Adrenal gland (tissue), 19 donors: ENCODE measurements around the gene TRAPPC10. TPM values are rescaled to one million over a fixed set of nuclear protein-coding genes. Genes with fewer than 3 reads are reported as not detected.

Experiments
- DNase-seq, 7 donors: peaks; one replicate each; pipeline ENCODE4 v3.0.0-alpha.2; 2019 to 2020
- H3K27ac ChIP-seq, 5 donors: fragments of 200-600 bp; sonication (generic) in 4 of 5; 1 replicate in 3 of 5; 2 replicates in 2 of 5; pipeline versions ENCODE4 v1.5.1 to v1.8.0; 2016 to 2020; ENCODE audit warnings: mild to moderate bottlenecking in 1 of 5
- H3K27me3 ChIP-seq: fragments of 200-600 bp; 2 replicates; pipeline ENCODE4 v1.8.0; 2021
- H3K36me3 ChIP-seq, 2 donors: fragments of 200-600 bp; replicated peaks in 1 of 2; 1 replicate in 1 of 2; 2 replicates in 1 of 2; pipeline versions ENCODE4 v1.5.1 to v1.8.0; 2018 to 2022
- H3K4me1 ChIP-seq, 2 donors: fragments of 200-600 bp; replicated peaks in 1 of 2; 1 replicate in 1 of 2; 2 replicates in 1 of 2; pipeline versions ENCODE4 v1.5.1 to v1.8.0; 2018 to 2021
- H3K4me3 ChIP-seq, 4 donors: fragments of 200-600 bp; sonication (generic) in 3 of 4; one replicate each; pipeline ENCODE4 v1.5.1; 2016 to 2018
- H3K9me3 ChIP-seq, 3 donors: fragments of 200-600 bp; sonication (generic) in 1 of 3; replicated peaks in 1 of 3; 1 replicate in 2 of 3; 2 replicates in 1 of 3; pipeline versions ENCODE4 v1.5.1 to v1.8.0; 2016 to 2021
- POLR2A ChIP-seq, 2 donors: fragments of 450-650 bp; IDR thresholded peaks; one replicate each; pipeline ENCODE4 v1.6.1; 2017; ENCODE audit warnings: antibody characterized with exemption in 2 of 2, mild to moderate bottlenecking in 2 of 2, moderate library complexity in 1 of 2
- WGBS, 4 donors: extraction: QIAGEN DNeasy Blood & Tissue Kit in 2 of 4; methylation state at CpG; one replicate each; pipeline versions ENCODE4 v1.1.5 to v1.1.7; 2013 to 2017; 5-methylcytosine and 5-hydroxymethylcytosine counted together
- intact Hi-C, 2 donors: fragments of 100-400 bp; cut with DNase I; formaldehyde crosslinking; loops; one replicate each; pipeline versions ENCODE4 v1.14.1 to v1.15.0; 2022 to 2023
- long read RNA-seq, 10 donors: library from polyadenylated mRNA in 3 of 10; unstranded in 2 of 10; stranded (forward) in 1 of 10; transcript quantifications; one replicate each; pipeline ENCODE4 v2.0.0 and lab custom pipeline, GENCODE V29; 2021 to 2026
- polyA plus RNA-seq, 3 donors: library from polyadenylated mRNA; stranded (reverse); fragments of 200-250 nt in 2 of 3; fragments of 350-450 nt in 1 of 3; fragmentation: Illumina TruSeq in 1 of 3; extraction: RNeasy Lipid Tissue Mini Kit (QIAGEN cat#74804) in 1 of 3; gene quantifications; one replicate each; pipeline ENCODE4 v1.2.3, GENCODE V29; 2013 to 2014
- total RNA-seq, 9 donors: library from RNA; depleted of rRNA in 4 of 9; stranded (reverse); fragments of >200 nt in 4 of 9; fragments of 120-200 nt in 1 of 9; fragmentation: NEBNext Ultra II Directional in 1 of 9; extraction: Animal tissue kit (Norgen Biotek cat#: 25700) in 1 of 9; gene quantifications; one replicate each; pipeline versions ENCODE4 v1.1.0 to v1.2.4, GENCODE V29; 2013 to 2023
- TF ChIP-seq, protein P1 (sequence below), 6 experiments: fragments of 450-650 bp in 4 of 6; fragments of 200-600 bp in 2 of 6; sonication (generic) in 1 of 6; IDR thresholded peaks; 1 replicate in 5 of 6; 2 replicates in 1 of 6; pipeline versions ENCODE4 v1.5.1 to v1.8.0; 2016 to 2021; ENCODE audit warnings: antibody characterized with exemption in 6 of 6, mild to moderate bottlenecking in 2 of 6, moderate library complexity in 1 of 6
- donor health status: healthy with polysubstance abuse.
- donor health status: Bipolar disorder and iron deficiency.
- donor health status: DM: yes; HTN: yes; CAD: no.
- donor health status: DM: no; HTN: no; CAD: no.
- donor health status: DM: no; HTN: no; CAD: no.
- donor health status: DM: yes; HTN: yes; CAD: no.

TRAPPC10 gene, protein sequence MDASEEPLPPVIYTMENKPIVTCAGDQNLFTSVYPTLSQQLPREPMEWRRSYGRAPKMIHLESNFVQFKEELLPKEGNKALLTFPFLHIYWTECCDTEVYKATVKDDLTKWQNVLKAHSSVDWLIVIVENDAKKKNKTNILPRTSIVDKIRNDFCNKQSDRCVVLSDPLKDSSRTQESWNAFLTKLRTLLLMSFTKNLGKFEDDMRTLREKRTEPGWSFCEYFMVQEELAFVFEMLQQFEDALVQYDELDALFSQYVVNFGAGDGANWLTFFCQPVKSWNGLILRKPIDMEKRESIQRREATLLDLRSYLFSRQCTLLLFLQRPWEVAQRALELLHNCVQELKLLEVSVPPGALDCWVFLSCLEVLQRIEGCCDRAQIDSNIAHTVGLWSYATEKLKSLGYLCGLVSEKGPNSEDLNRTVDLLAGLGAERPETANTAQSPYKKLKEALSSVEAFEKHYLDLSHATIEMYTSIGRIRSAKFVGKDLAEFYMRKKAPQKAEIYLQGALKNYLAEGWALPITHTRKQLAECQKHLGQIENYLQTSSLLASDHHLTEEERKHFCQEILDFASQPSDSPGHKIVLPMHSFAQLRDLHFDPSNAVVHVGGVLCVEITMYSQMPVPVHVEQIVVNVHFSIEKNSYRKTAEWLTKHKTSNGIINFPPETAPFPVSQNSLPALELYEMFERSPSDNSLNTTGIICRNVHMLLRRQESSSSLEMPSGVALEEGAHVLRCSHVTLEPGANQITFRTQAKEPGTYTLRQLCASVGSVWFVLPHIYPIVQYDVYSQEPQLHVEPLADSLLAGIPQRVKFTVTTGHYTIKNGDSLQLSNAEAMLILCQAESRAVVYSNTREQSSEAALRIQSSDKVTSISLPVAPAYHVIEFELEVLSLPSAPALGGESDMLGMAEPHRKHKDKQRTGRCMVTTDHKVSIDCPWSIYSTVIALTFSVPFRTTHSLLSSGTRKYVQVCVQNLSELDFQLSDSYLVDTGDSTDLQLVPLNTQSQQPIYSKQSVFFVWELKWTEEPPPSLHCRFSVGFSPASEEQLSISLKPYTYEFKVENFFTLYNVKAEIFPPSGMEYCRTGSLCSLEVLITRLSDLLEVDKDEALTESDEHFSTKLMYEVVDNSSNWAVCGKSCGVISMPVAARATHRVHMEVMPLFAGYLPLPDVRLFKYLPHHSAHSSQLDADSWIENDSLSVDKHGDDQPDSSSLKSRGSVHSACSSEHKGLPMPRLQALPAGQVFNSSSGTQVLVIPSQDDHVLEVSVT
- total RNA-seq, result 10 to 100 TPM; 17.6 to 34.3 (median 27.0) TPM
- 10 to 100 TPM in 1 of 3 donors, 1 to 10 TPM in 2; 5.2 to 24.5 (median 9.3) TPM for polyA plus RNA-seq
- long read RNA-seq, donor 1, partial matches to known transcripts, result 0 of 1 reads
- long read RNA-seq, donor 1, other reads (novel, unspliced or antisense), result 0 of 1 reads
- long read RNA-seq, donor 2, partial matches to known transcripts, result 0 of 3 reads
- long read RNA-seq, donor 2, other reads (novel, unspliced or antisense), result 0 of 3 reads
- long read RNA-seq, donor 3, partial matches to known transcripts, result 0 of 1 reads
- long read RNA-seq, donor 3, other reads (novel, unspliced or antisense), result 0 of 1 reads
- long read RNA-seq, donor 4, partial matches to known transcripts, result 2 of 3 reads
- long read RNA-seq, donor 4, other reads (novel, unspliced or antisense), result 1 of 3 reads
- long read RNA-seq, donor 5, full-length matches to known transcripts, result 3 of 17 reads
- long read RNA-seq, donor 5, partial matches to known transcripts, result 10 of 17 reads
- long read RNA-seq, donor 5, other reads (novel, unspliced or antisense), result 4 of 17 reads
- long read RNA-seq, donor 6, partial matches to known transcripts, result 3 of 3 reads
- long read RNA-seq, donor 6, other reads (novel, unspliced or antisense), result 0 of 3 reads
- long read RNA-seq, donor 7, partial matches to known transcripts, result 0 of 2 reads
- long read RNA-seq, donor 7, other reads (novel, unspliced or antisense), result 0 of 2 reads
- long read RNA-seq, donor 8, full-length matches to known transcripts, result 2 of 2 reads
- long read RNA-seq, donor 8, partial matches to known transcripts, result 0 of 2 reads
- long read RNA-seq, donor 8, other reads (novel, unspliced or antisense), result 0 of 2 reads
- long read RNA-seq, donor 9, full-length matches to known transcripts, result 1 of 1 reads
- long read RNA-seq, donor 9, partial matches to known transcripts, result 0 of 1 reads
- long read RNA-seq, donor 9, other reads (novel, unspliced or antisense), result 0 of 1 reads
- long read RNA-seq, donor 10, partial matches to known transcripts, result 0 of 1 reads
- long read RNA-seq, donor 10, other reads (novel, unspliced or antisense), result 0 of 1 reads

- intact Hi-C loops, result no loop called here
These were observed at the start of gene TRAPPC10 for GRCh38 chr21:44011579-44012473. Gene TRAPPC10 (plus strand): TSS chr21:44012309. CDS start chr21:44012494, 185 bp downstream.

DNA sequence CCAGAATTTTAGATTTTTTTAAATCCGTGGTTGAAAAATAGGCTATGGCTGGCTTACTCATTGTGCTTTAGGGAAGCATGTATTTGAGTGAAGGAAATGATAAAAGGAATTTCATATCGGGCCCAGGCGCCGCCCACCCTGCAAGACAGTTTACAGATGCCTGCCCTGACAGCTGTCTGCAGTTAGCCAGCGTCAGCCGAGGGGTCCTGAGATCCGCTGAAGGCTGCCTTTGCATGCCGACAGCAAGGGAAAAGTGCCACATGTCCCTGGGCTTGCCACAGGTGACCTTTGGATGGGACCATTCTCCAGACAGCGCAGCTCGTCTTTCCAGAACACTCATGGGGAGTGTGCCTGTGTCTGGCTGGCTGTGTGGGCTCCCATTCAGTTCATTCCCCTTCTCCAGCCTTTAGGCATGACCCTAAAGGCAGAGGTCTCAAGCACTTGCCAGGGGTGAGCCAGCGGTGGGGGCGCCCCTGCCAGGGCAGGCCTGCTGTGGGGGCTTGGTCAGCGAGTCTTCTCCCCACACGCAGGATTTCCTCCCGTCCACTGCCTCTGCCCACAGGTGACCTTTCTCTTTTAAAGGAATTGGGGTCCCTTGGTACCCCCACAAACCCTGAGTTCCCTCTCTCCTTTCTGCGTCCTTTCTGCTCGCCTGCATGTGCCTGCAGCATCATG is 46.1 kb upstream of the TRAPPC10 start:
- intact Hi-C loops, result no loop called here
- peaks cover 0 to 23% of the 10 kb centered on the region in 2 donors for H3K36me3 ChIP-seq
- no peak for TF ChIP-seq POLR2A (IDR thresholded peaks at IDR 0.05)
- TF ChIP-seq, protein P1, sequence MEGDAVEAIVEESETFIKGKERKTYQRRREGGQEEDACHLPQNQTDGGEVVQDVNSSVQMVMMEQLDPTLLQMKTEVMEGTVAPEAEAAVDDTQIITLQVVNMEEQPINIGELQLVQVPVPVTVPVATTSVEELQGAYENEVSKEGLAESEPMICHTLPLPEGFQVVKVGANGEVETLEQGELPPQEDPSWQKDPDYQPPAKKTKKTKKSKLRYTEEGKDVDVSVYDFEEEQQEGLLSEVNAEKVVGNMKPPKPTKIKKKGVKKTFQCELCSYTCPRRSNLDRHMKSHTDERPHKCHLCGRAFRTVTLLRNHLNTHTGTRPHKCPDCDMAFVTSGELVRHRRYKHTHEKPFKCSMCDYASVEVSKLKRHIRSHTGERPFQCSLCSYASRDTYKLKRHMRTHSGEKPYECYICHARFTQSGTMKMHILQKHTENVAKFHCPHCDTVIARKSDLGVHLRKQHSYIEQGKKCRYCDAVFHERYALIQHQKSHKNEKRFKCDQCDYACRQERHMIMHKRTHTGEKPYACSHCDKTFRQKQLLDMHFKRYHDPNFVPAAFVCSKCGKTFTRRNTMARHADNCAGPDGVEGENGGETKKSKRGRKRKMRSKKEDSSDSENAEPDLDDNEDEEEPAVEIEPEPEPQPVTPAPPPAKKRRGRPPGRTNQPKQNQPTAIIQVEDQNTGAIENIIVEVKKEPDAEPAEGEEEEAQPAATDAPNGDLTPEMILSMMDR (IDR thresholded peaks at IDR 0.05), result no peak
- no peak overlapping the region for H3K27ac ChIP-seq
- no peak for DNase-seq
- H3K27me3 ChIP-seq, result no peaks in the 10 kb centered on the region
- H3K4me3 ChIP-seq, result no peak overlapping the region
- no peaks in the 10 kb centered on the region for H3K9me3 ChIP-seq
- H3K4me1 ChIP-seq, result no peaks in the 10 kb centered on the region
- WGBS, 4 donors, result 87 to 88% (median 88%) methylated on average over 16 to 17 of the region's 17 CpGs

More at GRCh38 chr21:44011579-44012473, at the start of gene TRAPPC10:
- Histone ChIP-seq H3K36me3 (no peaks in the 10 kb centered on the region), H3K4me3 (peak within 1 kb of the TSS; percentile 53 to 94 (median 78)), H3K4me1 (peaks cover 17 to 39% of the 10 kb centered on the region in 2 donors), H3K9me3 (no peaks in the 10 kb centered on the region), H3K27ac (peak within 1 kb of the TSS; percentile 69 to 97 (median 91)), H3K27me3 (no peaks in the 10 kb centered on the region)
- DNase-seq, result peak; percentile 72 to 88 (median 83)
- WGBS, 4 donors, result 0 to 1% (median 0%) methylated on average over 22 to 107 of the region's 107 CpGs
- TF ChIP-seq, protein P1 (IDR thresholded peaks at IDR 0.05), result no peak
- peak; percentile 88 to 92 for TF ChIP-seq POLR2A (IDR thresholded peaks at IDR 0.05)
